H1 (cell line): ENCODE results near the gene C14orf119. TPM values are rescaled to one million over a fixed set of nuclear protein-coding genes. Genes with fewer than 3 reads are reported as not detected.

Source experiments
- CTBP2 ChIP-seq: IDR thresholded peaks from 2 replicates; pipeline ENCODE4 v1.7.0; 2011; ENCODE audit warnings: borderline replicate concordance, mild to moderate bottlenecking, moderate library complexity, mixed read lengths, low read length; ENCODE audit not compliant: insufficient read depth, insufficient read length
- NANOG ChIP-seq: IDR thresholded peaks from 2 replicates; pipeline ENCODE4 v1.6.1; 2011; ENCODE audit warnings: low read length, low read depth, mild to moderate bottlenecking, inconsistent platforms; ENCODE audit not compliant: insufficient read depth, poor library complexity, severe bottlenecking
- SRF ChIP-seq: IDR thresholded peaks from 2 replicates; pipeline ENCODE4 v1.6.1; 2011; ENCODE audit warnings: mild to moderate bottlenecking, low read depth, low read length, moderate library complexity
- polyA plus RNA-seq, 7 experiments: library from polyadenylated mRNA; depleted of rRNA in 3 of 7; stranded (reverse) in 5 of 7; unstranded in 2 of 7; fragments of >200 nt in 5 of 7; fragments of 200-250 nt in 2 of 7; gene quantifications; 1 replicate in 5 of 7; 2 replicates in 1 of 7; 4 replicates in 1 of 7; pipeline versions ENCODE4 v1.2.1 to v1.2.3, GENCODE V29; 2011 to 2013; ENCODE audit warnings: missing spikeins in 2 of 7, mixed read lengths in 2 of 7
- total RNA-seq: library from RNA; stranded (reverse); fragmentation: NEBNext Ultra II Directional; extraction: Animal tissue kit (Norgen Biotek cat#: 25700); gene quantifications from 2 replicates; pipeline ENCODE4 v1.2.1, GENCODE V29; 2021
- TF ChIP-seq, protein P1 (sequence below), 3 experiments: IDR thresholded peaks; 1 replicate in 2 of 3; 2 replicates in 1 of 3; pipeline versions ENCODE4 v1.5.1 to v1.6.1; 2011; ENCODE audit warnings: low read length in 3 of 3, mild to moderate bottlenecking in 3 of 3, inconsistent platforms in 2 of 3, low read depth in 1 of 3, moderate library complexity in 1 of 3; ENCODE audit not compliant: insufficient read depth in 1 of 3; ENCODE audit errors: control extremely low read depth in 1 of 3
- TF ChIP-seq, protein P2 (sequence below): fragments of 300-600 bp; sonication (generic); IDR thresholded peaks from 2 replicates; pipeline ENCODE4 v1.7.1; 2012; ENCODE audit warnings: low read length, moderate library complexity, mild to moderate bottlenecking, inconsistent platforms; ENCODE audit not compliant: insufficient replicate concordance

Gene C14orf119
- total and polyA plus RNA-seq, 2 of the 8 experiments (the other 6 are each of a cell fraction or from before 2014, with no cell fraction given): 78.1 to 94.0 TPM

DNA sequence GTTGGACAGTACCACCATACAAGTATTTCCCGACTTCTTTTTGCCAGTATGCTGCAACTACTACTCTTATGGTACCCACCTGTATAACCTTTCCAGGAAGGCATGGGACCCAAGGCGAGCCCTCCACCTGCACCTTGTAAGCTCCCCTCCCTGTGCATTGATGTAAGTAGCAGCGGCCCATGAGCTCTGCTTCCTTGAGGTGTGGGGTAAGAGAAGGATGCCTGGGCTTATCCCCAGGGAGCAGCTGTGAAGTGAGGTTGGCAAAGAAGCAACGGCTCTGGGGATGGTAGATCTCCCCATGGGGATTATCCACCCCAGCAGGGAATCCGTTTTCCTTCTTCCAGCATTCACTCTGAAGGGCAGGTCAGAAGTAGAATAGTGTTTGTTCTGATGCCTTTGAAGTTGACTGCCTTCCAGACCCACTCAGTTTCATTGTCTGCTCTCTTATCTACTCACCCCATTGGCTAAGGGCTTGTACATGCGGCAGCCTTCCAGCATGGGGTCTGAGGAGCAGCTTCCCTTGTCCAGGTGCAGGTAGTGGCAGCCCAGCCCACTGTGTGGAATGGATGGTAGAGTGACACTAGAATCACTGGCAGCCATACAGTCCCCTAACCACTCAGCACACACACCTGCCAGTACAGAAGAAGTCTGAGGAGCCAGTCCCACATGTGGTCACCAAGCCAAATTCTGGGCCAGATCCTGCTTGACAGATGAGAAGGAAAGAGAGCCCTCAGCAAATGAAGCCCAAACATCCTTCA, 6.1 kb downstream of the C14orf119 start (continued):
- TF ChIP-seq, protein P1, sequence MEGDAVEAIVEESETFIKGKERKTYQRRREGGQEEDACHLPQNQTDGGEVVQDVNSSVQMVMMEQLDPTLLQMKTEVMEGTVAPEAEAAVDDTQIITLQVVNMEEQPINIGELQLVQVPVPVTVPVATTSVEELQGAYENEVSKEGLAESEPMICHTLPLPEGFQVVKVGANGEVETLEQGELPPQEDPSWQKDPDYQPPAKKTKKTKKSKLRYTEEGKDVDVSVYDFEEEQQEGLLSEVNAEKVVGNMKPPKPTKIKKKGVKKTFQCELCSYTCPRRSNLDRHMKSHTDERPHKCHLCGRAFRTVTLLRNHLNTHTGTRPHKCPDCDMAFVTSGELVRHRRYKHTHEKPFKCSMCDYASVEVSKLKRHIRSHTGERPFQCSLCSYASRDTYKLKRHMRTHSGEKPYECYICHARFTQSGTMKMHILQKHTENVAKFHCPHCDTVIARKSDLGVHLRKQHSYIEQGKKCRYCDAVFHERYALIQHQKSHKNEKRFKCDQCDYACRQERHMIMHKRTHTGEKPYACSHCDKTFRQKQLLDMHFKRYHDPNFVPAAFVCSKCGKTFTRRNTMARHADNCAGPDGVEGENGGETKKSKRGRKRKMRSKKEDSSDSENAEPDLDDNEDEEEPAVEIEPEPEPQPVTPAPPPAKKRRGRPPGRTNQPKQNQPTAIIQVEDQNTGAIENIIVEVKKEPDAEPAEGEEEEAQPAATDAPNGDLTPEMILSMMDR (IDR thresholded peaks at IDR 0.05; ENCODE audit: control extremely low read depth in 1 of 3, insufficient read depth in 1 of 3, low read depth in 1 of 3, low read length in 3 of 3): no peak
- TF ChIP-seq SRF: no peak
- TF ChIP-seq NANOG: no peak
- TF ChIP-seq CTBP2: no peak
- TF ChIP-seq, protein P2, sequence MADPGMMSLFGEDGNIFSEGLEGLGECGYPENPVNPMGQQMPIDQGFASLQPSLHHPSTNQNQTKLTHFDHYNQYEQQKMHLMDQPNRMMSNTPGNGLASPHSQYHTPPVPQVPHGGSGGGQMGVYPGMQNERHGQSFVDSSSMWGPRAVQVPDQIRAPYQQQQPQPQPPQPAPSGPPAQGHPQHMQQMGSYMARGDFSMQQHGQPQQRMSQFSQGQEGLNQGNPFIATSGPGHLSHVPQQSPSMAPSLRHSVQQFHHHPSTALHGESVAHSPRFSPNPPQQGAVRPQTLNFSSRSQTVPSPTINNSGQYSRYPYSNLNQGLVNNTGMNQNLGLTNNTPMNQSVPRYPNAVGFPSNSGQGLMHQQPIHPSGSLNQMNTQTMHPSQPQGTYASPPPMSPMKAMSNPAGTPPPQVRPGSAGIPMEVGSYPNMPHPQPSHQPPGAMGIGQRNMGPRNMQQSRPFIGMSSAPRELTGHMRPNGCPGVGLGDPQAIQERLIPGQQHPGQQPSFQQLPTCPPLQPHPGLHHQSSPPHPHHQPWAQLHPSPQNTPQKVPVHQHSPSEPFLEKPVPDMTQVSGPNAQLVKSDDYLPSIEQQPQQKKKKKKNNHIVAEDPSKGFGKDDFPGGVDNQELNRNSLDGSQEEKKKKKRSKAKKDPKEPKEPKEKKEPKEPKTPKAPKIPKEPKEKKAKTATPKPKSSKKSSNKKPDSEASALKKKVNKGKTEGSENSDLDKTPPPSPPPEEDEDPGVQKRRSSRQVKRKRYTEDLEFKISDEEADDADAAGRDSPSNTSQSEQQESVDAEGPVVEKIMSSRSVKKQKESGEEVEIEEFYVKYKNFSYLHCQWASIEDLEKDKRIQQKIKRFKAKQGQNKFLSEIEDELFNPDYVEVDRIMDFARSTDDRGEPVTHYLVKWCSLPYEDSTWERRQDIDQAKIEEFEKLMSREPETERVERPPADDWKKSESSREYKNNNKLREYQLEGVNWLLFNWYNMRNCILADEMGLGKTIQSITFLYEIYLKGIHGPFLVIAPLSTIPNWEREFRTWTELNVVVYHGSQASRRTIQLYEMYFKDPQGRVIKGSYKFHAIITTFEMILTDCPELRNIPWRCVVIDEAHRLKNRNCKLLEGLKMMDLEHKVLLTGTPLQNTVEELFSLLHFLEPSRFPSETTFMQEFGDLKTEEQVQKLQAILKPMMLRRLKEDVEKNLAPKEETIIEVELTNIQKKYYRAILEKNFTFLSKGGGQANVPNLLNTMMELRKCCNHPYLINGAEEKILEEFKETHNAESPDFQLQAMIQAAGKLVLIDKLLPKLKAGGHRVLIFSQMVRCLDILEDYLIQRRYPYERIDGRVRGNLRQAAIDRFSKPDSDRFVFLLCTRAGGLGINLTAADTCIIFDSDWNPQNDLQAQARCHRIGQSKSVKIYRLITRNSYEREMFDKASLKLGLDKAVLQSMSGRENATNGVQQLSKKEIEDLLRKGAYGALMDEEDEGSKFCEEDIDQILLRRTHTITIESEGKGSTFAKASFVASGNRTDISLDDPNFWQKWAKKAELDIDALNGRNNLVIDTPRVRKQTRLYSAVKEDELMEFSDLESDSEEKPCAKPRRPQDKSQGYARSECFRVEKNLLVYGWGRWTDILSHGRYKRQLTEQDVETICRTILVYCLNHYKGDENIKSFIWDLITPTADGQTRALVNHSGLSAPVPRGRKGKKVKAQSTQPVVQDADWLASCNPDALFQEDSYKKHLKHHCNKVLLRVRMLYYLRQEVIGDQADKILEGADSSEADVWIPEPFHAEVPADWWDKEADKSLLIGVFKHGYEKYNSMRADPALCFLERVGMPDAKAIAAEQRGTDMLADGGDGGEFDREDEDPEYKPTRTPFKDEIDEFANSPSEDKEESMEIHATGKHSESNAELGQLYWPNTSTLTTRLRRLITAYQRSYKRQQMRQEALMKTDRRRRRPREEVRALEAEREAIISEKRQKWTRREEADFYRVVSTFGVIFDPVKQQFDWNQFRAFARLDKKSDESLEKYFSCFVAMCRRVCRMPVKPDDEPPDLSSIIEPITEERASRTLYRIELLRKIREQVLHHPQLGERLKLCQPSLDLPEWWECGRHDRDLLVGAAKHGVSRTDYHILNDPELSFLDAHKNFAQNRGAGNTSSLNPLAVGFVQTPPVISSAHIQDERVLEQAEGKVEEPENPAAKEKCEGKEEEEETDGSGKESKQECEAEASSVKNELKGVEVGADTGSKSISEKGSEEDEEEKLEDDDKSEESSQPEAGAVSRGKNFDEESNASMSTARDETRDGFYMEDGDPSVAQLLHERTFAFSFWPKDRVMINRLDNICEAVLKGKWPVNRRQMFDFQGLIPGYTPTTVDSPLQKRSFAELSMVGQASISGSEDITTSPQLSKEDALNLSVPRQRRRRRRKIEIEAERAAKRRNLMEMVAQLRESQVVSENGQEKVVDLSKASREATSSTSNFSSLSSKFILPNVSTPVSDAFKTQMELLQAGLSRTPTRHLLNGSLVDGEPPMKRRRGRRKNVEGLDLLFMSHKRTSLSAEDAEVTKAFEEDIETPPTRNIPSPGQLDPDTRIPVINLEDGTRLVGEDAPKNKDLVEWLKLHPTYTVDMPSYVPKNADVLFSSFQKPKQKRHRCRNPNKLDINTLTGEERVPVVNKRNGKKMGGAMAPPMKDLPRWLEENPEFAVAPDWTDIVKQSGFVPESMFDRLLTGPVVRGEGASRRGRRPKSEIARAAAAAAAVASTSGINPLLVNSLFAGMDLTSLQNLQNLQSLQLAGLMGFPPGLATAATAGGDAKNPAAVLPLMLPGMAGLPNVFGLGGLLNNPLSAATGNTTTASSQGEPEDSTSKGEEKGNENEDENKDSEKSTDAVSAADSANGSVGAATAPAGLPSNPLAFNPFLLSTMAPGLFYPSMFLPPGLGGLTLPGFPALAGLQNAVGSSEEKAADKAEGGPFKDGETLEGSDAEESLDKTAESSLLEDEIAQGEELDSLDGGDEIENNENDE: no peak
- TF ChIP-seq, all 59 proteins: peak for 0
